Activated CD4-positive, CD25-positive, alpha-beta regulatory T cell treated with anti-CD3 and anti-CD28 coated beads, Interleukin-2, amount 50 U/mL, for 16 hours (primary cell): Measurements from ENCODE around the gene CADM1.

Source experiments
- DNase-seq: peaks from one replicate; pipeline ENCODE4 v3.0.0-alpha.2; 2020; ENCODE audit warnings: low read depth, low spot score

The CADM1 gene

GRCh38 chr11:115352805-115353485 lies 151.3 kb downstream of the CADM1 start:
- DNase-seq: no peak

GRCh38 chr11:115349335-115350017 lies 154.7 kb downstream of the CADM1 start:
- DNase-seq: no peak

- no peak for DNase-seq
Measured at GRCh38 chr11:115348416-115348815, 155.8 kb downstream of the CADM1 start.

- no peak for DNase-seq
Measured at GRCh38 chr11:115347106-115347505, 157.1 kb downstream of the CADM1 start.

GRCh38 chr11:115345840-115346239 lies 158.4 kb downstream of the CADM1 start:
- no peak for DNase-seq

GRCh38 chr11:115345361-115345760 lies 158.9 kb downstream of the CADM1 start:
- DNase-seq: no peak

- DNase-seq: no peak
Measured at GRCh38 chr11:115344846-115345245, 159.4 kb downstream of the CADM1 start.

GRCh38 chr11:115342142-115342541 lies 162.1 kb downstream of the CADM1 start:
- no peak for DNase-seq

- DNase-seq: no peak
Measured at GRCh38 chr11:115340874-115341273, 163.3 kb downstream of the CADM1 start.

GRCh38 chr11:115338476-115338875 lies 165.7 kb downstream of the CADM1 start:
- no peak for DNase-seq

- DNase-seq: no peak
Measured at GRCh38 chr11:115334932-115335788, 169.1 kb downstream of the CADM1 start.

- DNase-seq: no peak
Measured at GRCh38 chr11:115333949-115334348, 170.3 kb downstream of the CADM1 start.

- DNase-seq: no peak
Measured at GRCh38 chr11:115333121-115333520, 171.1 kb downstream of the CADM1 start.

GRCh38 chr11:115330684-115331482 lies 173.3 kb downstream of the CADM1 start:
- no peak for DNase-seq

GRCh38 chr11:115326526-115326925 lies 177.7 kb downstream of the CADM1 start:
- no peak for DNase-seq

- no peak for DNase-seq
Measured at GRCh38 chr11:115325523-115325922, 178.7 kb downstream of the CADM1 start.

- DNase-seq: no peak
Measured at GRCh38 chr11:115324581-115325432, 179.4 kb downstream of the CADM1 start.

- no peak for DNase-seq
Measured at GRCh38 chr11:115322553-115323203, 181.5 kb downstream of the CADM1 start.

- no peak for DNase-seq
Measured at GRCh38 chr11:115321605-115322289, 182.5 kb downstream of the CADM1 start.
